IMR-90 (cell line): ENCODE results near the gene KDM4B. TPM values are rescaled to one million over a fixed set of nuclear protein-coding genes. Genes with fewer than 3 reads are reported as not detected.
A peak's percentile ranks its signal among the peaks of the same experiment; 100 is the strongest.

Experiments used
- ATAC-seq: fragments of 200-7000 bp; cut with Tn5 transposase; 2 replicates; pipeline ENCODE4 v1.9.1; 2020; ENCODE audit warnings: low read depth, mild to moderate bottlenecking, moderate library complexity
- BruUV-seq: library from RNA; stranded (reverse); fragments of 400-500 nt; replicated peaks from 2 replicates; lab custom pipeline; 2021; lab: Mats Ljungman, UMichigan
- CTCF ChIA-PET: fragments of 300-600 bp; formaldehyde crosslinking; extraction: SDS; loops from one replicate; lab custom pipeline; 2021; ENCODE audit warnings: antibody characterized with exemption; lab: Yijun Ruan, JAX
- POLR2A ChIA-PET: fragments of 300-600 bp; sonication (Branson Sonifier 250); formaldehyde crosslinking; loops from one replicate; lab custom pipeline; 2022; ENCODE audit warnings: antibody characterized with exemption; ENCODE audit not compliant: unreplicated experiment; lab: Charles Lee
- DNase-seq: peaks from one replicate; pipeline ENCODE4 v3.0.0; 2013
- H2AFZ ChIP-seq: replicated peaks from 2 replicates; pipeline ENCODE3; 2013; ENCODE audit warnings: low read length, mild to moderate bottlenecking; ENCODE audit not compliant: poor library complexity
- H2AK5ac ChIP-seq: 2 replicates; pipeline ENCODE4 v1.6.1; 2013; ENCODE audit warnings: low read depth, low read length, inconsistent platforms
- H2AK9ac ChIP-seq: replicated peaks from 2 replicates; pipeline ENCODE3; 2013; ENCODE audit warnings: mild to moderate bottlenecking, low read depth, low read length, moderate library complexity; ENCODE audit not compliant: poor library complexity
- H2BK120ac ChIP-seq: 2 replicates; pipeline ENCODE4 v1.6.1; 2013; ENCODE audit warnings: low read depth, low read length, inconsistent platforms
- H2BK15ac ChIP-seq: 3 replicates; pipeline ENCODE4 v1.6.1; 2013; ENCODE audit warnings: low read depth, low read length, inconsistent platforms
- H2BK20ac ChIP-seq: 2 replicates; pipeline ENCODE4 v1.6.1; 2013; ENCODE audit warnings: low read depth, mild to moderate bottlenecking, inconsistent platforms, low read length, moderate library complexity
- H2BK5ac ChIP-seq: 2 replicates; pipeline ENCODE4 v1.6.1; 2013; ENCODE audit warnings: mild to moderate bottlenecking, low read depth, low read length, inconsistent platforms; ENCODE audit not compliant: poor library complexity, severe bottlenecking
- H3K14ac ChIP-seq: replicated peaks from 2 replicates; pipeline ENCODE4 v1.6.1; 2013; ENCODE audit warnings: low read depth, low read length, inconsistent platforms
- H3K18ac ChIP-seq: 2 replicates; pipeline ENCODE4 v1.6.1; 2013; ENCODE audit warnings: low read depth, low read length, control low read depth
- H3K23ac ChIP-seq: 2 replicates; pipeline ENCODE4 v1.6.1; 2013; ENCODE audit warnings: low read depth, low read length, inconsistent platforms
- H3K27ac ChIP-seq: 2 replicates; pipeline ENCODE4 v1.5.1; 2013; ENCODE audit warnings: mild to moderate bottlenecking, control low read depth, low read length; ENCODE audit not compliant: insufficient read depth
- H3K27me3 ChIP-seq: 2 replicates; pipeline ENCODE4 v1.6.1; 2013; ENCODE audit warnings: low read length; ENCODE audit not compliant: control insufficient read depth, insufficient read depth
- H3K36me3 ChIP-seq: 2 replicates; pipeline ENCODE4 v1.6.1; 2013; ENCODE audit warnings: low read length, mixed read lengths; ENCODE audit not compliant: control insufficient read depth, insufficient read depth
- H3K4ac ChIP-seq: 2 replicates; pipeline ENCODE4 v1.6.1; 2013; ENCODE audit warnings: low read depth, low read length, inconsistent platforms
- H3K4me1 ChIP-seq: 2 replicates; pipeline ENCODE4 v1.6.1; 2013; ENCODE audit warnings: low read length, mixed read lengths; ENCODE audit not compliant: control insufficient read depth, insufficient read depth
- H3K4me2 ChIP-seq: 2 replicates; pipeline ENCODE4 v1.6.1; 2013; ENCODE audit warnings: low read depth, mild to moderate bottlenecking, control low read depth, low read length, moderate library complexity
- H3K4me3 ChIP-seq: 2 replicates; pipeline ENCODE4 v1.5.1; 2013; ENCODE audit warnings: low read depth, mild to moderate bottlenecking, control low read depth, low read length, moderate library complexity; ENCODE audit not compliant: insufficient read depth
- H3K56ac ChIP-seq: 2 replicates; pipeline ENCODE4 v1.6.1; 2013; ENCODE audit warnings: low read length, inconsistent platforms; ENCODE audit not compliant: insufficient read depth; ENCODE audit errors: extremely low read depth
- H3K79me1 ChIP-seq, 2 experiments: 2 replicates each; pipeline ENCODE4 v1.6.1; 2013; ENCODE audit warnings: low read length in 2 of 2, inconsistent platforms in 1 of 2, low read depth in 1 of 2
- H3K9ac ChIP-seq: 2 replicates; pipeline ENCODE4 v1.6.1; 2013; ENCODE audit warnings: low read depth, low read length, control low read depth
- H3K9me1 ChIP-seq: 2 replicates; pipeline ENCODE4 v1.6.1; 2013; ENCODE audit warnings: low read length, inconsistent platforms; ENCODE audit not compliant: insufficient read depth
- H3K9me3 ChIP-seq: 2 replicates; pipeline ENCODE4 v1.6.1; 2013; ENCODE audit warnings: low read length; ENCODE audit not compliant: control insufficient read depth, insufficient read depth
- H4K20me1 ChIP-seq: 2 replicates; pipeline ENCODE4 v1.6.1; 2013; ENCODE audit warnings: low read length, inconsistent platforms; ENCODE audit not compliant: insufficient read depth
- H4K5ac ChIP-seq: 2 replicates; pipeline ENCODE4 v1.6.1; 2013; ENCODE audit warnings: mild to moderate bottlenecking, low read depth, low read length, control low read depth
- H4K8ac ChIP-seq, 2 experiments: 2 replicates each; pipeline ENCODE4 v1.6.1; 2013; ENCODE audit warnings: low read depth in 2 of 2, low read length in 2 of 2, control low read depth in 1 of 2, inconsistent platforms in 1 of 2
- H4K91ac ChIP-seq: 2 replicates; pipeline ENCODE4 v1.6.1; 2013; ENCODE audit warnings: low read depth, low read length, inconsistent platforms; ENCODE audit not compliant: insufficient read depth
- CHD1 ChIP-seq: IDR thresholded peaks from 2 replicates; pipeline ENCODE4 v1.6.1; 2012; ENCODE audit warnings: low read depth, low read length, improper control_type of control experiment
- CTCF ChIP-seq: conservative IDR thresholded peaks from 2 replicates; pipeline ENCODE4 v1.5.1; 2012; ENCODE audit warnings: mild to moderate bottlenecking, low read depth, low read length, improper control_type of control experiment
- ELK1 ChIP-seq: fragments of 150-350 bp; IDR thresholded peaks from 2 replicates; pipeline ENCODE4 v1.6.1; 2016; ENCODE audit warnings: low read depth, mild to moderate bottlenecking, low read length, moderate library complexity, borderline replicate concordance
- MAFK ChIP-seq: IDR thresholded peaks from 2 replicates; pipeline ENCODE4 v1.6.1; 2012; ENCODE audit warnings: low read depth, low read length, improper control_type of control experiment
- MAZ ChIP-seq: IDR thresholded peaks from 2 replicates; pipeline ENCODE4 v1.6.1; 2012; ENCODE audit warnings: low read depth, mild to moderate bottlenecking, low read length, improper control_type of control experiment, moderate library complexity, borderline replicate concordance
- NFE2L2 ChIP-seq: fragments of 150-350 bp; IDR thresholded peaks from 2 replicates; pipeline ENCODE4 v1.6.1; 2016; ENCODE audit warnings: low read depth, mild to moderate bottlenecking, low read length
- POLR2A ChIP-seq: IDR thresholded peaks from 2 replicates; pipeline ENCODE4 v1.6.1; 2012; ENCODE audit warnings: mild to moderate bottlenecking, low read depth, low read length
- RAD21 ChIP-seq: IDR thresholded peaks from 2 replicates; pipeline ENCODE4 v1.6.1; 2012; ENCODE audit warnings: low read length, improper control_type of control experiment
- RCOR1 ChIP-seq: IDR thresholded peaks from 2 replicates; pipeline ENCODE4 v1.6.1; 2012; ENCODE audit warnings: mild to moderate bottlenecking, low read length, improper control_type of control experiment; ENCODE audit not compliant: insufficient replicate concordance
- RFX5 ChIP-seq: IDR thresholded peaks from 2 replicates; pipeline ENCODE4 v1.8.0; 2012; ENCODE audit warnings: low read depth, mild to moderate bottlenecking, low read length, moderate library complexity
- SMC3 ChIP-seq: fragments of 150-350 bp; IDR thresholded peaks from 2 replicates; pipeline ENCODE4 v1.6.1; 2016; ENCODE audit warnings: low read depth, mild to moderate bottlenecking, antibody characterized with exemption, low read length, moderate library complexity
- USF2 ChIP-seq: fragments of 150-350 bp; IDR thresholded peaks from 2 replicates; pipeline ENCODE4 v1.6.1; 2017; ENCODE audit warnings: mild to moderate bottlenecking, antibody characterized with exemption, low read length, low read depth
- WGBS, 2 experiments: methylation state at CpG; one replicate each; pipeline versions ENCODE4 v1.1.5 to v1.1.7; 2013; ENCODE audit warnings: missing lambda C conversion rate in 2 of 2; ENCODE audit not compliant: insufficient read length in 1 of 2; ENCODE audit errors: extremely low coverage in 2 of 2; 5-methylcytosine and 5-hydroxymethylcytosine counted together
- dilution Hi-C: fragments of 300-500 bp; cut with HindIII; formaldehyde crosslinking; loops from one replicate; pipeline ENCODE4 v1.14.3; 2018; ENCODE audit warnings: low sequenced_read_pairs; ENCODE audit not compliant: unreplicated experiment
- in situ Hi-C: fragments of 300-500 bp; cut with MboI; formaldehyde crosslinking; loops from 3 replicates; pipeline ENCODE4 v1.14.3; 2019; ENCODE audit warnings: low sequenced_read_pairs, inconsistent platforms, mixed read lengths
- intact Hi-C: fragments of 100-400 bp; cut with micrococcal nuclease; formaldehyde crosslinking; loops from 2 replicates; pipeline ENCODE4 v1.10.0; 2022
- polyA plus RNA-seq, 3 experiments: library from polyadenylated mRNA; depleted of rRNA; stranded (reverse); fragments of >200 nt; gene quantifications; 2 replicates each; pipeline ENCODE4 v1.2.3, GENCODE V29; 2012; ENCODE audit warnings: low replicate concordance in 1 of 3
- total RNA-seq: library from RNA; depleted of rRNA; stranded (reverse); fragments of >200 nt; gene quantifications from 2 replicates; pipeline ENCODE4 v1.2.3, GENCODE V29; 2012

The KDM4B gene
- total and polyA plus RNA-seq, 2 of the 4 experiments (the other 2 are of a cell fraction), result 5.0 to 17.9 TPM

GRCh38 chr19:4988770-4989251, 19.9 kb downstream of the KDM4B start (continued):
- no peak for TF ChIP-seq CTCF

GRCh38 chr19:4990306-4990705, 21.4 kb downstream of the KDM4B start:
- H3K4me3 ChIP-seq, result no peak overlapping the region
- H2AK5ac ChIP-seq, result no peak overlapping the region
- H3K36me3 ChIP-seq, result peaks cover 3% of the 10 kb centered on the region; the same call in 1 of the 2 replicates
- dilution Hi-C loops (no loop called here), intact Hi-C loops (no loop called here), in situ Hi-C loops (no loop called here)
- no peak overlapping the region for H2BK20ac ChIP-seq
- H2BK15ac ChIP-seq, result no peak overlapping the region
- no peak overlapping the region for H4K5ac ChIP-seq
- H3K18ac ChIP-seq, result no peak overlapping the region
- H3K9me3 ChIP-seq, result no peaks in the 10 kb centered on the region; the same call in 1 of the 2 replicates
- H3K23ac ChIP-seq, result no peak overlapping the region
- TF ChIP-seq MAFK, result no peak
- TF ChIP-seq USF2, result no peak
- no peak for TF ChIP-seq RFX5
- no peak for TF ChIP-seq CHD1
- TF ChIP-seq RCOR1, result no peak
- no peak for TF ChIP-seq NFE2L2
- no peak for TF ChIP-seq ELK1
- TF ChIP-seq SMC3, result no peak
- no peak for TF ChIP-seq POLR2A
- TF ChIP-seq RAD21, result no peak
- no peak for TF ChIP-seq MAZ
- peaks cover 94% of the 10 kb centered on the region for H4K20me1 ChIP-seq
- POLR2A ChIA-PET, result no interaction called here
- no peak overlapping the region for H3K27ac ChIP-seq
- H2BK5ac ChIP-seq, result no peak overlapping the region
- H3K4me2 ChIP-seq, result no peak overlapping the region
- DNase-seq (no peak), ATAC-seq (no peak)
- H3K27me3 ChIP-seq, result no peaks in the 10 kb centered on the region
- H3K14ac ChIP-seq, result no peak overlapping the region
- H2BK120ac ChIP-seq, result no peak overlapping the region
- H4K91ac ChIP-seq, result no peak overlapping the region
- peak overlapping the region; percentile 15 for H2AFZ ChIP-seq
- H3K56ac ChIP-seq, result no peak overlapping the region
- peaks cover 23 to 91% of the 10 kb centered on the region in 2 experiments for H3K79me1 ChIP-seq
- H3K4me1 ChIP-seq, result peaks cover 22% of the 10 kb centered on the region
- H3K9me1 ChIP-seq, result peaks cover 29% of the 10 kb centered on the region
- no peak overlapping the region for H3K4ac ChIP-seq
- CTCF ChIA-PET, result no interaction called here
- no peak overlapping the region for H4K8ac ChIP-seq
- WGBS, 2 experiments, result 87% methylated on average over 5 of the region's 7 CpGs; no CpG with 5 or more reads in 1 of the 2 experiments
- BruUV-seq, result no TSS peak
- H2AK9ac ChIP-seq, result peak overlapping the region; percentile 5
- H3K9ac ChIP-seq, result no peak overlapping the region
